HG03060 (cell line): ENCODE measurements around the gene ING2.
"Not testable (repeated sequence)": the region's sequence is repeated elsewhere in the genome, so short reads cannot be mapped to it uniquely, and the experiment has no call there.

Source experiments
- ATAC-seq: cut with Tn5 transposase; IDR thresholded peaks from one replicate; pipeline ENCODE4 v1.9.1; 2021; ENCODE audit warnings: low read depth, moderate number of reproducible peaks; ENCODE audit not compliant: unreplicated experiment

ING2 gene

DNA sequence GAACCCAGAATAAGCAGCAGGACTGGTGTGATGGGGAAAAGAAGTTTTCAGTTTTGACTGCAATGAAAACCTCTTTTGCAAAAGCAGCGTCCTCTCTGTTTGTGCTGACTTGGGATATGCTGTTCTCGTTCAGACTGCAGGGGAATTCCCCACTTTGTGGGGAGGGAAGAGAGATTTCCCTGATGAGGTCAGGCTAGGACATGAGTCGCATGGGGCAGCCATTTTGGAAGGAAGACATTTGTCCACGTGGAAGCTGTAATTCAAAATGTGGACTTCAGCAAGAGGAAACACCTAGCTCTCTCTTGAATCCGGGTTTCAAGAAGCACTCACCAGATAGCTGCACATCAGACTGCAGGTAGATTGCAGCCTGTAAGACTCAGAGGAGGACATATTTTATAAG is 39.3 kb downstream of the ING2 start:
- no peak for ATAC-seq

DNA sequence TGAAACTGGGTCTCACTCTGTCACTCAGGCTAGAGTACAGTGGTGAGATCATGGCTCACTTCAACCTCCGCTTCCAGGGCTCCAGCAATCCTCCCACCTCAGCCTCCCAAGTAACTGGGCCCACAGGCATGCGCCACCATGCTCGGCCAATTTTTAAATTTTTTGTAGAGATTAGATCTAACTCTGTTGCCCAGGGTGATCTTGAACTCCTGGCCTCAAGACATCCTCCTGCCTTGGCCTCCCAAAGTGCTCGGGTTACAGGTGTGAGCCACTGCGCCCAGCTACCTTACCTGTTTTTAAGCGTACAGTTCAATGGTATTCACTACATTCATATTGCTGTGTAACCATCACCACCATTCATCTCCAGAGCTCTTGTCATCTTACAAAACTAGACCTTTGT is 41.5 kb downstream of the ING2 start:
- ATAC-seq: no peak

DNA sequence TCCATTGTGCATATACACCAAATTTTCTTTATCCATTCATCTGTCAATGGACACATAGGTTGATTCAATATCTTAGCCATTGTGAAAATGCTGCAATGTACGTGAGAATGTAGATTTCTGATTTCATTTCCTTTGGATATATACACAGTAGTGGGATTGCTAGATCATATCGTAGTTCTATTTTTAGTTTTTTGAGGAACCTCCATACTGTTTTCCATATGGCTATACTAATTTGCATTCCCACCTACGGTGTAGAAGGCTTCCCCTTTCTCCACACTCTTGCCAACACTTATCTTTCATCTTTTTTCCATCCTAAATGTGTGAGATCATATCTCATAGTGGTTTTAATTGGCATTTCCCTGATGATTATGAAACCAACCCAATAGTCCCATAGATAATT is 43.4 kb downstream of the ING2 start:
- no peak for ATAC-seq

DNA sequence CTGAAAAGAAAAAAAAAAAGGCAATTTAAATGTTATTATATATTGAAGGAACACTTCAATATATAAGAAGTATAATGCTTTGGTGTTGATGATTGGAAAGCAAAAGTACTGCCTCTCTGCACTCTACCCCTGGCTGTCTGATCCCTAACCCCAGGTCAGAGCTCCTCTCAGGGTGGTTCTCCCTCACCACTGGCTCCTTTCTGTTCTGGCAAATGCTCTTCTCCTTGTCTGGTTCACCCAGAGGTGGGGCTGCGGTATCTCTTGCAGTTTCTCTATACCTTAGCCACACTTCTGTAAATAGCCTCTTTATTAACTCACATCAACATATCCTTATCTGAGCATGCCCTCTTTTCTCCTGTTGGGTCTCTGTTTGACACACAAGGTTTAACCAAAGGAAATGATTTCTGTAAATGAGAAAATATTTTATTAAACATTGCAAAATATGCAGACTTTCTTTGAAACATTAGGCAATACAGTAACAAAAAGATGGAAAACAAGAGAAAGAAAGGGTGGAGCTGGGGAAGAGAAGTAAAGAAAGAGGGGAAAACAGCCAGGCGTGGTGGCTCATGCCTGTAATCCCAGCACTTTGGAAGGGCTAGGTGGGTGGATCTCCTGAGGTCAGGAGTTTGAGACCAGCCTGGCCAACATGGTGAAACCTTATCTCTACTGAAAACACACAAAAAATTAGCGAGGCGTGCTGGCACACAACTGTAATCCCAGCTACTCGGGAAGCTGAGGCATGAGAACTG is 45.7 kb downstream of the ING2 start:
- ATAC-seq: no peak

DNA sequence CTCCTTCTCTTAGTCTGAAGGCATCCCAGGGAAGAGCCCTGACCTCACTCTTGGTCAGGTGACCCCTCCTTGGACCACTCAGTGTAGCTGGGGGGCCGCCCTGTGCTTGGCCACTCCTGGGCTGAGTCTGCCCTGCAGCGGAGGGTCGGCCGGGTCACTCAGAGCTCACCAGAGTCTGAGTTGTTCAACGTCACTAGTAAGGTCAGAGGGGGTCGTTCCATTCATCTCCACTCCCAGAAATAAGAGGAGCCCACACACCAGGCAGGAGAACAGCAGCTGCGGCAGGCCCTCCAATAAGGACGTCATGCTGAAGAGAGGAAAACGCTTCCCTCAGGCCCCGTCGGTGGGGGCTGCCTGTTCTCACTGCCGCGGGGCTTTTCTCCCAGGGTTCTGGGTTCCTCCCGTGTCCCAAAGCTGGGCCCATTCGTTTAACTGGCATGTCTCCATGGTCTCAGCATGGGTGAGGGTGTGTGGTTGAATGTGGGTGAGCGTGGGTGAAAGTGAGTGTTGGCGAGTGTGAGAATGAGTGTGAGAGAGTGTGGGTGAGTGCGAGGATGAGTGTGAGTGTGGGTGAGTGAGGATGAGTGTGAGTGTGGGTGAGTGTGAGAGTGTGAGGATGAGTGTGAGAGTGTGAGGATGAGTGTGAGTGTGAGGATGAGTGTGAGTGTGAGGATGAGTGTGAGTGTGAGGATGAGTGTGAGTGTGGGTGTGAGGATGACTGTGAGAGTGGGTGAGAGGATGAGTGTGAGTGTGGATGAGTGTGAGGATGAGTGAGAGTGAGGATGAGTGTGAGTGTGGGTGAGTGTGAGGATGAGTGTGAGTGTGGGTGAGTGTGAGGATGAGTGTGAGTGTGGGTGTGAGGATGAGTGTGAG is 47.7 kb downstream of the ING2 start:
- ATAC-seq: no peak

DNA sequence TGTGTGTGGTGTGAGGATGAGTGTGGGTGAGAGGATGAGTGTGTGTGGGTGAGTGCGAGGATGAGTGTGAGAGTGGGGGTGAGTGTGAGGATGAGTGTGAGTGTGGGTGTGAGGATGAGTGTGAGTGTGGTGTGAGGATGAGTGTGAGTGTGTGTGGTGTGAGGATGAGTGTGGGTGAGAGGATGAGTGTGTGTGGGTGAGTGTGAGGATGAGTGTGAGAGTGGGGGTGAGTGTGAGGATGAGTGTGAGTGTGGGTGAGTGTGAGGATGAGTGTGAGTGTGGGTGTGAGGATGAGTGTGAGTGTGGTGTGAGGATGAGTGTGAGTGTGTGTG is 48.3 kb downstream of the ING2 start:
- ATAC-seq: not testable (repeated sequence)

DNA sequence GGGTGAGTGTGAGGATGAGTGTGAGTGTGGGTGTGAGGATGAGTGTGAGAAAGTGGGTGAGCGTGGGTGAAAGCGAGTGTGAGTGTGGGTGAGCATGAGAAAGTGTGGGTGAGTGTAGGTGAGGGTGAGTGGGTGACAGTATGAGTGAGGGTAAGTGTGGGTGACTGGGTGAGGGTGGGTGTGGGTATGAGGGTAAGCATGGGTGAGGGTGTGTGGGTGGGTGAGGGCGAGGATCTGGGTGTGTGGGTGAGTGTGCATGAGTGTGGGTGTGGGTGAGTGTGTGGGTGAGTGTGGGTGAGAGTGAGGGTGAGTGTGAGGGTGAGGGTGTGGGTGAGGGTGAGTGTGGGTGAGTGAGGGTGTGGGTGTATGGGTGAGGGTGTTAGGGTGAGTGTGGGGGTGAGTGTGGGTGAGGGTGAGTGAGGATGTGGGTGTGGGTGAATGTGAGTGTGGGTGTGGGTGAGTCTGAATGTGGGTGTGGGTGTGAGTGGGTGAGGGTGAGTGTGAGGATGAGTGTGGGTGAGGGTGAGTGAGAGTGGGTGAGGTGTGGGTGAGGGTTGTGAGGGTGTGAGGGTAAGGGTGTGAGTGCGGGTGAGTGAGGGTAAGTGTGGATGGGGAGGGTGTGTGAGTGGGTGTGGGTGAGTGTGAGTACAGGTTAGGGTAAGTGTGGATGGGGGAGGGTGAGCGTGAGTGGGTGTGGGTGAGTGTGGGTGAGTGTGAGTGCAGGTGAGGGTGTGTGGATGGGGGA is 48.9 kb downstream of the ING2 start:
- ATAC-seq: no peak

DNA sequence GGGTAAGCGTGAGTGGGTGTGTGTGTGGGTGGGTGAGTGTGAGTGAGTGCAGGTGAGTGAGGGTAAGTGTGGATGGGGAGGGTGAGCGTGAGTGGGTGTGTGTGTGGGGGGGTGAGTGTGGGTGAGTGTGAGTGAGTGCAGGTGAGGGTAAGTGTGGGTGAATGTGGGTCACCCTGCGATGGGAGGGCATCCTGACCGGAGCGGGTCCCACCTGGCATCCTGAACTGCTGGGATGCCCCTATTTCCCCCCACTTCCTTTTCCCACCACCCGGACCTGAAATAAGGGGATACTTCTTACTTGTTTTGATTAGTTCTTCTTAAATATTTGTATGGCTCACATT is 49.5 kb downstream of the ING2 start:
- no peak for ATAC-seq

DNA sequence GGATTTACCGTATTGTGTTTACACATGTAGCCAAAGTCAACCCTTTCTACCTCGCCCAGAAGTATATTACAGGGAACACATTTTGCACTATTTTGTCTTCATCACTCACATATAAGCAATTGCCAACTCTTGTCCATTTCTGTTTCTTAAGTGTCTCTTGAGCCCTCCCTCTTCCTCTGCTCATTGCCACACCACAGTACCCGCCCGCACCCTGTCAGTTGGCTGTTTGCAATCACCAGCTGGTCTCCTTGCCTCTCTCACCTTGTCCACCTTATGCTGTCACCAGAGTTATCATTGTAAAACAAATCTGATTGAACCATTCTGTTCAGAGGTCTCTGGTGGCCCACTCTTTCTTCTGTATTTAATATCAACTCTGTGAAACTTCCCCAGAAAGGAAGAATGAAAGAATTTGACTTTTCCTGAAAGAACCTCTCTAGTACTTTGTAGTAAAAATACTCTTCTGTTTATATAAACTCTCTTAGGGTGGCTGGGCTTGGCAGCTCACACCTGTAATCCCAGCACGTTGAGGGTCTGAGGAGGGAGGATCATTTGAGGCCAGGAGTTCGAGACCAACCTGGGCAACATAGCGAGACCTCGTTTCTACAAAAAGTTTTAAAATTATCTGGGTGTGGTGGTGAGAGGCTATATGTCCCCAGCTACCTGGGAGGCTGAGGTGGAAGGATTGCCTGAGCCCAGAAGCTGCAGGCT is 50.2 kb downstream of the ING2 start:
- ATAC-seq: no peak

DNA sequence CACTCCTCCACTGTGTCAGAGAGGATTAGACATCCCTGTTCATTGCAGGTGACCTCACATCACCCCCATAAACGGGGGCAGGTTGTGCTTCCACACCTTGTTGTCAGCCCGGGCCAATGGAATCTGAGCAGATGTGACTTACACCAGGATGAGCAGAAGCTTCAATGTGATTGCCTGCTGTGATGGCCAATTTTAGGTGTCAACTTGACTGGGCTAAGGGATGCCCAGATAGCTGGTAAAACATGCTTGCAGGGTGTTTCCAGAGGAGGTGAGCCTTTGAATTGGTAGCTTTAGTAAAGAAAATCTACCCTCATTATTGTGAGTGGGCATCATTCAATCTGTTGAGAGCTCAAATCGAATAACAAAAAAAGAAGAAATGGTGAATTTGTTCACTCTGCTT is 52.1 kb downstream of the ING2 start:
- ATAC-seq: no peak

DNA sequence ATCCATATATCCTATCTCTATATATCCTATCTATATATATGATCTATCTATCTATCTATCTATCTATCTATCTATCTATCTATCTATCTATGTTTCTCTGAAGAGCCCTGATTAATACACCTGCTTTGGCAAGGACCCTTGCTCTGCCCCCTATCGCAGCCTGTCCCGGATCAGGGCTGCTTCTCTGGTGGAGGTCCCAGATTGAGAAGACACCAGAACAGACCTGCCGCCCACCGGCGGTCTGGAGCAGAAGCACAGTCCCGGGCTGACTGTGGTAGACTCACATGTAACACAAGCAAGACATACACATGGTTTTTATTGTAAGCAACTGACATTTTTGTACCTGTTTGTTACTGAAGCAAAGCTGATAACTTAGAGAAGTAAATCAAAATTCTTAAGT is 52.8 kb downstream of the ING2 start:
- ATAC-seq: no peak

DNA sequence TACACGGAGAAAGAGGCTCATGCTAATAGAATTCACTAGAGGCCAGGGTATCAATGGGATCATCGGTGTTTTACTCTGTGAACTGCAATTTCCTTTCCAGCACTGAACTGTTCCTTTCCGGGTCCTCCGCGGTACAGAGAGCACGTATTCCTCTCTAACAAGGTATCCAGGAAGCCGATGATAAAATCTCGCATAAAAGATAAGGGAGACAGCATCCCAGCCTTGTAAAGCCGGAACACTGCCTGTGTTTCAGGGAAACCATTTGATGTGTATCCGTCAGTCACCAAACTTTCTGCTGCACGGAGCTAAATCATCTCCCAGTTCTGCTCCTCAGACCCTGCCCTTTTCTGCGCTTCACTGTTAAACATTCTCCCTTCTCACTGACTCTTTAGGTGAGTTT is 54.0 kb downstream of the ING2 start:
- no peak for ATAC-seq

DNA sequence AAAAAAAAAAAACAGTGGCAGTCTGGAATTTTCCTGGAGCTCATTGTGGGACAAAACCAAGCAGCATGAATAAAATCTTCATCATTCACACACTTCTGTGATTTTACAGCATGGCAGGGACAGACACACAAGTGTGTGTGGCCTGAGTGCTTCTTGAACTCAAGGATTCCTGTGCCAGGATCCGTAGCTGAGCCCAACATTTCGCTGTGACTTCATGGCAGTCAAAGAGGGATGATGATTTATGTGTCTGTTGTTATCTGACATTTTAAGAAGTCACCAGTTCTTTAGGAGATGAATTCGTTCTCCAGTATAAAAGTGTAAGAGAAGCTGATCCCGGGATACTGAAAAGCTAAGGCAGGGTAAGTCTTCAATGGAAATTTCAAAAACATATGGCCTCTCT is 57.0 kb downstream of the ING2 start:
- no peak for ATAC-seq
